Neural cell (in vitro differentiated cells): ENCODE results near the gene SPEG.

Source experiments
- EP300 ChIP-seq: fragments of 450-650 bp; conservative IDR thresholded peaks from 2 replicates; pipeline ENCODE4 v1.6.1; 2014; ENCODE audit warnings: antibody characterized with exemption, mild to moderate bottlenecking, moderate library complexity; ENCODE audit not compliant: poor library complexity, severe bottlenecking
- EZH2 ChIP-seq: fragments of 200-600, 300-800 bp; shearing (Covaris generic), sonication (generic); IDR thresholded peaks from 2 replicates; pipeline ENCODE4 v1.6.1; 2014; ENCODE audit warnings: antibody characterized with exemption, low read length, borderline replicate concordance, mild to moderate bottlenecking; ENCODE audit not compliant: insufficient read depth, poor library complexity, severe bottlenecking
- MXI1 ChIP-seq: fragments of 450-650 bp; conservative IDR thresholded peaks from 2 replicates; pipeline ENCODE4 v1.6.1; 2014; ENCODE audit warnings: antibody characterized with exemption, mild to moderate bottlenecking; ENCODE audit not compliant: poor library complexity, severe bottlenecking
- POLR2AphosphoS5 ChIP-seq: IDR thresholded peaks from 2 replicates; pipeline ENCODE4 v1.6.1; 2012
- REST ChIP-seq: IDR thresholded peaks from 2 replicates; pipeline ENCODE4 v1.6.1; 2012; ENCODE audit warnings: borderline replicate concordance
- SMC3 ChIP-seq: fragments of 450-650 bp; conservative IDR thresholded peaks from 2 replicates; pipeline ENCODE4 v1.6.1; 2014; ENCODE audit warnings: antibody characterized with exemption, mild to moderate bottlenecking, moderate library complexity; ENCODE audit not compliant: poor library complexity
- TAF1 ChIP-seq: IDR thresholded peaks from 2 replicates; pipeline ENCODE4 v1.6.1; 2012; ENCODE audit warnings: low read depth
- TF ChIP-seq, protein P1 (sequence below): fragments of 450-650 bp; IDR thresholded peaks from 2 replicates; pipeline ENCODE4 v1.5.1; 2014; ENCODE audit warnings: antibody characterized with exemption, mild to moderate bottlenecking, moderate library complexity; ENCODE audit not compliant: poor library complexity, severe bottlenecking

GRCh38 chr2:219426534-219427136 is 8.0 kb upstream of the SPEG start:
- TF ChIP-seq, protein P1, sequence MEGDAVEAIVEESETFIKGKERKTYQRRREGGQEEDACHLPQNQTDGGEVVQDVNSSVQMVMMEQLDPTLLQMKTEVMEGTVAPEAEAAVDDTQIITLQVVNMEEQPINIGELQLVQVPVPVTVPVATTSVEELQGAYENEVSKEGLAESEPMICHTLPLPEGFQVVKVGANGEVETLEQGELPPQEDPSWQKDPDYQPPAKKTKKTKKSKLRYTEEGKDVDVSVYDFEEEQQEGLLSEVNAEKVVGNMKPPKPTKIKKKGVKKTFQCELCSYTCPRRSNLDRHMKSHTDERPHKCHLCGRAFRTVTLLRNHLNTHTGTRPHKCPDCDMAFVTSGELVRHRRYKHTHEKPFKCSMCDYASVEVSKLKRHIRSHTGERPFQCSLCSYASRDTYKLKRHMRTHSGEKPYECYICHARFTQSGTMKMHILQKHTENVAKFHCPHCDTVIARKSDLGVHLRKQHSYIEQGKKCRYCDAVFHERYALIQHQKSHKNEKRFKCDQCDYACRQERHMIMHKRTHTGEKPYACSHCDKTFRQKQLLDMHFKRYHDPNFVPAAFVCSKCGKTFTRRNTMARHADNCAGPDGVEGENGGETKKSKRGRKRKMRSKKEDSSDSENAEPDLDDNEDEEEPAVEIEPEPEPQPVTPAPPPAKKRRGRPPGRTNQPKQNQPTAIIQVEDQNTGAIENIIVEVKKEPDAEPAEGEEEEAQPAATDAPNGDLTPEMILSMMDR = no peak
- TF ChIP-seq TAF1 (no peak), EZH2 (no peak), REST (no peak), EP300 (no peak), POLR2AphosphoS5 (no peak), MXI1 (no peak), SMC3 (no peak)
